DMS153 treated with DMSO at 0.1 percent for 48 hours (cell line): ENCODE results near the gene PAIP2.
A peak's percentile ranks its signal among the peaks of the same experiment; 100 is the strongest.

ENCODE experiments used
- DNase-seq: peaks from one replicate; lab custom pipeline; 2025; ENCODE audit not compliant: unreplicated experiment; lab: John Stamatoyannopoulos, UW

PAIP2 gene

DNA sequence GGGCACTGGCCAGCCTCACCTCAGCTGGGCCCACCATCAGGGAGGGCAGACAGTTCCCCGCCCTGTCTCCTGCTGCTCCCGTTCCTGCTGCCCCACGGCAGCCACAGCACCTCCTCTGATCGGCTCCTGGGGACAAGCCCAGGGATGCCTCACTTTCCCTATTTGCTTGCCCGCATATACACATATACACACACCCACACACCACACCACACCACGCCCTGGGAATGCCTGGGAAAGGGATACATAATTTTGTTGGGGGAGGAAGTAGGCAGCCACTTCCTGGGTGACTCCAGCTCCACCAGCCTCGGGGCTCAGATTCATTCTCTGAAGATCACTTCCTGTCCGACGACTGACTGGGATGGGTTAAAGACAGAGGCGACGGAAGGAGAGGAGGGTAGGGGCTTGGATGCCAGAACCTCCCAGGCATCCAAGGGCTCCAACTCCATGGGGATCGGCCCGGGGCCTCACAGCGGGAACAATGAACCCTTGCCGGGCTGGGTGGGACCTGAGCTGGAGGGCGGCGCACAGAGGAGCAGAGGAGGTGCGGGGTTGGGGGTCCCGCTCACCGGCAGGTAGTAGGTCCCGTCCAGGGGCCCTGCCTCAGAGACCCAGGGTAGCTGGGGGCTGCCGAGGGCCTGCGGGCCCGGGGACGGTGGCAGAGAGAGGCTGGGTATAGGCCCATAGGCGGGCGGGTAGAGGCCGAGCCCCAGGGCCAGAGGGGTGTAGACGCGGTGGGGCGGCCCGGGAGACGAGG is 50.1 kb downstream of the PAIP2 start:
- DNase-seq, result peak; percentile 6

DNA sequence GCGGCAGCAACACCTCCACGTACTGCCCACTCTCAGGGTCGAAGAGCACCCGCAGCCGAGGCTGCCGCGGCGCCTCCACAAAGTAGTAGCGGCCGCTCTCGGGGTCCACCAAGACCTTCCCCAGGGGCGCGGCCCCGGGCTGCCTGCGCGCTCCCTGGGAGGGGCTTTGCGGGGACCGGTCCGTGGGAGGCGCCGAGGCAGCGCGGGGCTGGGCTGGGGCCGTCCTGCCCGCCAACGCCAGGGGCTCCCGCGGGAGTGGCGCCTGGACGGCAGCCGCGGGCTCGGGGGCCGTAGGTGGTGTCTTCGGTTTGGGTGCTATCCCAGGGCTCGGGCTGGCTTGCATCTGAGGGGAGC is 50.6 kb downstream of the PAIP2 start:
- no peak for DNase-seq

DNA sequence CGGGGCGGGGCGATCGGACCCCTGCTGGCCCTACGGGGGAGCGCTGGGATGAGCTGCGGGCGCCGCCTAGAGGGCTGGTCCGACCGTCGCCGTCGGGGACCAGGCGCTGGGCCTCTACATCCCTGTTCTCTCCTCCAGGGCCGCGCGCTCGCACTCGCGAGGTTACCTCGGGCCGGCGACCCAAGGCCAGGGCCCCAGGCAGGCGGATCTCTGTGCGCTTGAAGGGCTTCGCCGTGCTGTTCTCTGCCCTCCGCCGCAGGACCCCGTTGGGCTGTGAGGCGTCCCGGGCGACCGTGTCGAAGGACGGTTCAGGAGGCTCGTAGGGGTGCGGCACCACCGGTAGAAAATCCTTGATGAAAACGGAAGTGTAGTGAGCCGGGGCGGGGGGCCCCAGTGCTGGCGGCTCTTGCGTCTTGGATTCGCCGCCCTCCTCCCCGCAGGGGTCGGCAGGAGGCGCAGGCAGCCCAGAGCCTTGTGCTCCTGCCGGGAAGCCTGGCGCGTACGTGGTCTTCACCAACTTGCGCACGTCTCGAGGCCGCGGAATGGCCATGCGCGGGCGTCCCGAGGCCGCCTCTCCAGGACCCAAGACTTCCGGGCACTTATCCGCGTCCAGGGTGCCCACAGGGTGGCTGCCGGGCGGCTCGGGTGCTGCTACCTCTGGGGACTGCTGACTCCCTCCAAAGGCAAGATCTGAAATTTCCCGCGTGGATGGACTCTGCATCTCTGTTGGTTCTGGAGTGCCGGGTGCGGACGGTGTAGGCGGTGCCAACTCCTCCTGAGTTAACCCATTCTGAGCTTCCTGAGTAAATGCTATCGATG is 51.2 kb downstream of the PAIP2 start:
- DNase-seq, result peak; percentile 9

DNA sequence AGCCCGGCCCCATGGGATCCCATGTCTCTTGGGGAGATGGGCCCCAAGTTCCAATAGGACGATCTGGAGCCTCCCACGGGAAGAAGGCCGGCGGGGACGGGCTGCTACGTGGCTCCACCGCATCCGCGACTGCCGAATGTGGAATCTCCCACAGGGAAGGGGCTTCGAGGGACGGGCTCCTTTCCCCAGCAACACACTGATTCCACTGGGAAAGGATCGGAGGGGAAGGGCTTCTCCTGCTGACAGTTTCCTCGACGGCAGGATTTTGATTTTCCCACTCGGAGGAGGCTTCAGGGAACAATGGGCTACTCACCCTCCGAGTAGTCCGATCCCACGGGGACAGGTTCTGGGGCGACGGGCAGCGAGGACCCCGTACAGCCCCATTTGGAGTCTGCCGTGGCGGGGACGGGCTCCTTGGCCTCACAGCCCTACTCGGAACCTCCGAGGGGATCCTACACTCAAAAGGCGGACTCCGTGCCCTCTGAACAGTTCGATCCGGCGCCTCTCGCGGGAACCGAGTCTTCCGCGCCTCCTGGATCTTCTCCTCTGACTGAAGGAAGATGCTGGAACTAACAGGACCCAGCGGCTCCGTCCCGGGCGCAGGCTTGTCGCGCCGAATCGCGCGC is 52.0 kb downstream of the PAIP2 start:
- no peak for DNase-seq

DNA sequence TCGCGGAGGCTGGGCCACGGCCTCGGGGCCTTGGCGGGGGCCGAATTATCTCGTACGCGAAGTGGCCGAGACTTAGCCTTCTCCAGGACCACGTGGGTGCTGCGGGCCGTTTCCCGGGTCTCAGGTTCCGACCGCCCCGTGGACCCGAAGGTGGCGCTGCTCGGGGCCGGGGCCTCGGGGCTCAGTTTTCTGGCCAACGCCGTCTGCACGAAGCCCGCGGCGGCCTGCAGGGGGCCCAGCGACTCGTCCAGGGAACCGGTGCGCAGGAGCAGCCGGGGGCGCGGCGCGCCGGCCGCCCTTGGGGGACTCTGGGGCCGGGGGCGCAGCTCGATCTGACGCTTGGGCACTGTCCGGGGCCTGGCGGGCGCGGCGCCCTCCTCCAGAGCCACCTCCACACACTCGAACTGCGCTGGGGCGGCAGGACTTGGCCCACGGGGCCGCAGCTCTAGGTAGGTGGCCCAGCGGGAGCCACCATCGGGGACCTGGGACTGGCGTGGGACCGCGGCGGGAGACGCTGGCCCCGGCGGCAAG is 52.5 kb downstream of the PAIP2 start:
- no peak for DNase-seq

DNA sequence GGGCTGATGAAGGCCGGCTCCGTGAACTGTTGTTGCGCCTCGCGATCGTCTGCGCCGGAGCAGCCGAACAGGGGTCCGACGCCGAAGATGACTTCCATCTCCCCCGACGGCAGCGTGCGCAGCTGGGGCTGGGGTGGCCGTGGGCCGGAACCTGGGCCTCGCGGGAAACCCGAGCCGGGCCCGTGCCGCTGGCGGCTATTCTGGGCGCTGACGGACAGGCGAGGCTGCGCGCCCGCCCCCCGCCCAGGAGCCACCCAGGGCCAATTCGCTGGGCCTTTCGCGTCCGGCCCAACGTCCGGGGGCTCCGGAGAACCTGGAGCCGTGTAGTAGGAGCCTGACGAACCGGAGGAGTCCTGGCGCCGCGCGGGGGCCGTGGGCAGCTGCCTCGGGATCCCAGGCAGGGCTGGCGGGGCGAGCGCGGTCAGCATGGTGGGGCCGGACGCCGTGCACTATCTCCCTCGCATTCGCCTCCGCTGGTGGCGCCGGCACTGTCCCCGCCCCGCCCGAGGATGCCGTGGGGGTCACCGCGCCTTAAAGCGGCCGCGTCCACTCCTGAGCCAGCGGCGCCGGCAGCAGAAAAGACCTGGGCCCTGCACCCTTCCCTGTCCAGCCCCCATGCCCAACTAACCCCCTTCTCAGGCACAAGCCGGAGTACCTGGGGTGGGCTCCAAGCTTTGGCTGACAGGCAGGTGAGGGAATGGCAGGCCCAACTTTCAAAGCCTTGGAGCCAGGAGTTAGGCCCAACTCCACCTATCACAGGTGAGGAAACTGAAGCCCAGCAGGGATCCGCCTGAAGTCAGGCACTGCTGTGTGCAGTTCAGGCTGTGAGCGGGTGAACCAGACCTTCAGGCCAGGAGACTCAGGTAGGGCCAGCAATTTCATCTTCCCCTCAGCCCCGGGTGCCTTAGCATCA is 53.3 kb downstream of the PAIP2 start, which contains the start of gene PROB1:
Gene PROB1, minus strand, starts transcription at position 451 of the 913 bp plus-strand sequence. Its CDS starts 23 bp downstream, at position 428.
- no peak for DNase-seq

DNA sequence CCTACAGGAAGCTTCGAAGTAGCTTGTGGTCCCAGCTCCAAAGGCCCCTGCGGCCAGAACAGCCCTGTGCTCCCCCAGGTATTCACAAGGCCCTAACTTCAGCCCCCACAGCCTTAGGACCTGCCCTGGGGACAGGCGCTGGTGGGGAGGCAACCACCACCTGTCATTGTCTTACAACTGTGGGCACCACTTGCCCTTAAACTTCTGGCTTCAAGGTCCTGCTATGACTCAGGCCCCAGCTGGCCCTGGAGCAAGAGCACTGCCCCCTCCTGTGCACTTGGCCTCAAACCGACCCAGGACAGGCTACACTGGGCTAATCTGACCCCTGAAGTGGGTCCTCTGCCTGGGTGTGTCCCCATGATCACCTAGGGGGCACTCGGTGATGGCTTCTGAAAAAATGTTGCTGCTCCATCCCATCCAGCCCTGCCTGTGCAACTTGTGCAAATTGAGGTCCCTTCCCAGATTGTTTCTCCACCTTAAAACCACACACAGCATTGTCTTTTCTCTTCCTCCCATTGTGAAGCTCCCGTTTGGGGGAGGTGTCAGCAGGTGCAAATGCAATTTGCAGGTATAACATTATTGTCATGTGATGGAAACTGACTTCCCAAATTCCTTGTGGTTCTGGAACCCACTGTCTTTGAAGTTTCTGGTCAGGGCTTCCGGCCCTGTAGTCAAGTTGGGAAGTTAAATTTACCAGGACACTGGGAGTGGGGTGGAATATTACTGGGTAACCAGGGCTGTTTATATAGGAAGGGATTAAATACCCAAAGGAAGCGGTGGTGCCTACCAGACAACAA is 54.4 kb downstream of the PAIP2 start:
- no peak for DNase-seq

DNA sequence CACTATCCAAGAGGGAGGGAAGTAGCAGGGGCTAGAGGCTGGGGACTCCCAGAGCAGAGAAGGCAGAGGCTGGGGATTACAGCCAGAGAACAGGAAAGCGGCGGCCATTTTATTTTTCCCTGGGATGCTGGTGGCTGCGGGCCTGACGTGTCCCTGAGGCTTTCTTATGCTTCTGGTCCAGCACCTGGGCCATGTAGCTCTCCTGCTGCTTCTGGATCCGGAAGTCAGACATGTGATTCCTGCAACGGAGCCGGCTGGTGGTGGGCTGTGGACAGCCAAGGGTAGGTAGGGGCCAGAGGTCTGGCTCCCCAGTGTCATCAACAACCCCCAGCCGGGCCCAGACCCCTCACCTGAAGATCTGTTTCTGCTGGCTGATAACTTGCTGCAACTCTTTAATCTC is 55.0 kb downstream of the PAIP2 start:
- no peak for DNase-seq

DNA sequence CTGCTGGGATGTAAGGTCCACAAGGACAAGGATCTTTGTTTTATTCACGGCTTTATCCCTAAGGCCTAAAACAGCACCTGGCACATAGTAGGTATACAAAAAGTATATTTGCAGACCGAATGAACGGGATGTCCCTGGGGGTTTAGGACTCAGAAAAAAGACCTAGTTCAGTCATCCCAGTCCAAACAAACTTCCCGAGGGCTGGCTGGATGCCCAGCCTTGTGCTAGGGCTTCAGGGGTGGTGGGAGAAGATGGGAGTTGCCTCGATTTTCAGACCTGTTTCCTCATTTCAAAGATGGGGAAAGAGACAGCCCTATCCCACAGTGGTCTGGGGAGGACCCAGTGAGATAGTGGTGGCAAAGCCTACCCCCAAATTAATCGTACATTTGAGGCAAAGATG is 56.3 kb downstream of the PAIP2 start:
- no peak for DNase-seq

DNA sequence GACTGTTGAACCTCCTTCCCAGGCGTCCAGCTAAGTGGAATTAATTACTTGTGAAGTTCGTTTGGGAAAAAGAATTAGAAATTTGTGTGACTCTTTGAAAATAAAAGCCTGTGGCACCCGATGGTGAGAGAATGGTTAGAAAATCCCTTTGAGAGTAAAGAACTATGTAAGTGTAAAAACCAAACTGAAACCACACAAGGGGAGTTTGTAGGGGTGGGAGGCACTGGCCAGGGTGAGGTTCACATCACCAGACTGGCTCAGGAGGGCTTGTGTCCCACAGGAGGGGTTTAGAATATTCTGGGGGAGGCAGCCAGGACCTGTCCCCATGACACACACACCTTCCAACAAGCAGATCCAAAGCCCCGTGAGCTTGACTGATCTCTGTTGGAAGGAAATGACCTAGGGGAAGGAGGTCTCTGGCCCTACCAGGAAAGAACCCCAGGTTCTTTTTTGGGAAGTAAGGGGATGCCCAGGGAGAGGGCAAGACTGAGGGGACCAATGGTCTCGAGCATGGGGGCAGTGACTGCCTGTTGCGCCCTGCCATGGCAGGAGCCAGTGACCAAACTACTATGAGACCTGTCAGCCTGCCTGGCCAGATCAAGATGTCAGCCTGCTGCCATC is 58.0 kb downstream of the PAIP2 start:
- no peak for DNase-seq

DNA sequence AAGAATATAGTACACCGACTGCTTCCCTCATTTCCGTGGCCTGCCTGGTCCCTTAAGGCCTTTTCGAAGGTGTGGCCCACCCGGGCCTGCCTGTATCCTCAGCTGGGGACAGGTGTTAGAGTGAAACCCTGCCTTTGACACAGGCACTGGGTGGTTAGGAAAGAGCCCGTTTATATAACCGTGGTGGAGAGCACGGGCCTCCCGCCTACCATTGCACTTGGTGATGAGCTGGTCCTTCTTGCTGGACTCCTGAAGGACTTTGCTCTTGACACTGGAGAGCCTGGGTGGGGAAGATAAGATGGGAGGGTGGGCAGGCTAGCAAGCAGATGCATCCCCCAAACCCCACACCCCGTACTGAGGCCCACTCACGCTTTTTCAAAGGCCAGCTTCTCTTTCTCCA is 59.9 kb downstream of the PAIP2 start:
- no peak for DNase-seq

DNA sequence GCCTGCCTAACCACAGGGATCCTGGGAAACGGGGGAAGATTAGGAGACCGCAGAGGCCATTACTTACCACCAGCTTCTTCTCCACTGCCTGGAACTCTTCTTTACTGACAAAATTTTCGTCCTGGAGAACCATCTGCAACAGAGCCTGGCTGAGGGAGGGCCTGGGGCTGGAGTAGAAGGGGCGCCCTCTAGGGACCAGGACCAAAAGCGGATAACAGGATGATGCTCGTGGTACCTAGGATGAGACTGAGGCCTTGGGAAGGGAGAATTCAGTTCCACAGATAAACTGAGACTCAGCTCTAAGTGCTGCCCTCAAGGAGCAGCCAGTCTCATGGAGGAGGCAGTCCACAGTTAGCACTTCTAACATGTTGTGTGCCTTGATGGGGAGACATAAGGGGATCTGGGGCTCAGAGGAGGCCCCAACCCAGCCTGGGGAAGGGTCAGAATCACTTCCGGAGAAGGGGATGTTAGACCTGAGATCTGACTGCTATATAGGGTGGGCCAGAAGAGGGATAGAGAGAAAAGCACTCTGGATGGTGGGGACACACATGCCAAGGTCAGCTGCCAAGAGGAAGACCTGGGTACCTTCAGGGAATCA is 61.0 kb downstream of the PAIP2 start:
- DNase-seq, result no peak

DNA sequence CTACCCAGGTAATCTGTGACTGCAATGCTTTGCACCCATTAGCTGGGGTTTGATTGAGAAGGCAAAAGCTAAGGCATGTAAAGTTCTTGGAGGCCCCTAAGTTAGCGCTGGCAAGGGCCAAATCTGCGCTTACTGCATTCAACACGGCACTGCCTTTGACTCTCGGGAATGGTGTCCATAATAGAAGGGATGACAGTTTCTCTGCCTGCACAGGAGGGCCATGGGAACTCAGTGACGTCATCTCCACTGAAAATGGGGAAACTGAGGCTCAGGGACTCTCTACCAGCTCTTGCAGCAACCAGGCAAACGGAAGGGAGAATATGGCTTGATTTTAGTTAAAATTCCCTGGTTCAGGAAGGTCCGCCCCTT is 61.7 kb downstream of the PAIP2 start:
- DNase-seq, result no peak

DNA sequence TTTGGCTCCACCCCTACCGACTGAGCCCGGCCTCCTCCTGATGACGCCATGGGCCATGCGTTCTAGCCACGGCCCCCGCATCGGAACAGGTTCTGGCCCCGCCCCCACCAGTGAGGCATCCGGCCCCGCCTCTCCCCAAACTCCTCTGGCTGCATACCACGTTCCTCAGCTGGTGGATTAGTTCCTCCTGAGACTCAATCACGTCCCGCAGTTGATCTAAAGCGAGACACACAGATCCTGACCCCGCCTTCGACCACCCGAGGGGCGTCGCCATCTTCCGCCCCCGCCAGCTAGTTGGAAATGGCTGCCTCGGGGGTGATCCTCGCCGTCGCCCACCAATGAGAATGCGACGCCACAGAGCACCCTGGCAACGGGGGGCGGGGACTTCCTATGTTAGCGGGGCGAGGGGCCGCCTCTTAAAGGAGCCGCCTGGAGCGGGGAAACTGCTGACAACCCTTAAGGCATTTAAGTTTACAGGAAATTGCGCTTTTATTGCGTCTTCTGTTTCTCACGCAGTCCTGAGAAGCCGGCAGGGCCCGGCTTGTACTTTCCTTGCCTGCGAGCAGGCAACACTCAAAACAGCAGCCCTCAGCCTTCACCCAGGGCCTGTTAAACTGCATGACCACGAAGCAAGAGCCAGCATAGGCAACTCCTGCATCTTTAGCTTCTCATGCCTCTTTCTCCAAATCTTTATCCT is 62.3 kb downstream of the PAIP2 start, which contains the start of gene SPATA24:
Gene SPATA24, minus strand, starts transcription at position 303 of the 697 bp plus-strand sequence. Its CDS starts 29 bp downstream, at position 274.
- peak; percentile 77 for DNase-seq

DNA sequence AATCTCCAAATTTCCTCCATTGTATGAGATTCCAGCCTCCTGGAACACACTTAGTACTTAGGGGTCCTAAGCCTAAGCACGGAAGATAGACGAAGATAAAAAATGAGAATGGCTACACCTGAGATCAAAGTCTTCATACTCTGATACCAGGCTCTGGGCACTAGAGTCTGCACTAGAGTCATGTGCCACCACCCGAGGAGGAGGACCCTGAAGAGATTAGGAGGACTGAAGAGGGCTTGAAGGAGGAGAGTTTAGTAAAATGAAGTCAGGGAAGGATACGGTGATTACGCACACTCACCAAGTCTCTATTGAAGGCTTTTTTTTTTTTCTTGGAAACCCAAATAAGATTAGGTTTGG is 62.8 kb downstream of the PAIP2 start:
- DNase-seq, result no peak

DNA sequence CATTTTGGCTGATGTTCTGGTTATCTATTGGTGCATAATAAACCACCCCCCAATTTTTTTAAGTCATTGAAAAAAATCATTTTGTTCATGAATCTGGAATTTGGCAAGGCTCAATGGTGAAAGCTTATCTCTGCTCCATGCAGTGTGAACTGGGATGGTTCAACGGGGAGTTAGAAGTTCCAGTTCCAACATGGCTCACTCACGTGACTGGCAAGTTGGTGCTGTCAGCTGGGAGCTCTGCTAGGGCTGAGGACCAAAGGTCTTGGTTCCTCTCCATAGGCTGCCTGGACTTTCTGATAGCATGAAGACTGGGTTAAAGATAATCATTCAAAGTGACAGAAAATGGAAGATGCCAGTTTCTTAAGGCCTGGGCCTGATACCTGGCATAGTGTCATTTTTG is 65.3 kb downstream of the PAIP2 start:
- DNase-seq, result no peak

DNA sequence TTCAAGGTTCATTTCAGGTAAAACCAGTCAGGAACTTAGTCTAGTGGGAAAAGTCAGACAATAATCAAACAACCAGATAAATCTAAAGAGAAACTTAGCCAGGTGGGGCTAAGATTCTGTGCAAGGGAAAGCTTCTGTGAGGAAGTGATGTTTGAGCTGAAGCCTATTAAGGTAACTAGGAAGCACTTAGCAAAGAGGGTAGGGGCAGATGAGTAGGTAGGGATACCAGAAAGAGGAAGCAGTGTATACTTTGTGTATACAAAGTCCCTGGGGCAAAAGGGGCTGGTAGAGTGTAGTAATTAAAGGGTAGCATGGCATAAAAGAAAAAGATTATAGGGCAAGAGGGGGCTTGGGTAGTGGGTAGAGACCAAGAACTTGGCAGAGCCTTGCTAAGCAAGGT is 65.9 kb downstream of the PAIP2 start:
- DNase-seq, result no peak

DNA sequence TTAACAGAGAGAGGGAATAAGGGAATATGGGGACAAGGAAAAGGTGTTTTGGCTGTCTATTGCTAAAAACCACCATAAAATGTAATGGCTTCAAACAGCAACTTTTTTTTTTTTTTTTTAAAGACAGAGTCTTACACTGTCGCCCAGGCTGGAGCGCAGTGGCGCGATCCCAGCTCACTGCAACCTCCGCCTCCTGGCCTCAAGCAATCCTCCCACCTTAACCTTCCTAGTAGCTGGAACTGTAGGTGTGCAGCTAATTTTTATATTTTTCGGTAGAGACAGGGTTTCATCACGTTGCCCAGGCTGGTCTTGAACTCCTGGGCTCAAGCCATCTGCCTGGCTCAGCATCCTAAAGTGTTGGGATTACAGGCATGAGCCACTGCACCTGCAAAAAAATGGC is 66.5 kb downstream of the PAIP2 start:
- no peak for DNase-seq
